ENCODE data around the gene MOB3B.

The MOB3B gene

GRCh38 chr9:27414220-27414761, 115.3 kb downstream of the MOB3B start:
- DNase-seq, result no peak

GRCh38 chr9:27413511-27414219, 115.9 kb downstream of the MOB3B start:
- DNase-seq, result no peak

- no peak for DNase-seq
These were observed 116.7 kb downstream of the MOB3B start for GRCh38 chr9:27412963-27413362.

GRCh38 chr9:27412081-27412480, 117.5 kb downstream of the MOB3B start:
- no peak for DNase-seq

- DNase-seq, result no peak
These were observed 121.1 kb downstream of the MOB3B start for GRCh38 chr9:27408482-27408881.

- no peak for DNase-seq
These were observed 121.6 kb downstream of the MOB3B start for GRCh38 chr9:27408001-27408400.

GRCh38 chr9:27407491-27407890, 122.1 kb downstream of the MOB3B start:
- DNase-seq, result no peak

GRCh38 chr9:27404661-27405060, 125.0 kb downstream of the MOB3B start:
- no peak for DNase-seq

GRCh38 chr9:27402626-27403025, 127.0 kb downstream of the MOB3B start:
- no peak for DNase-seq

GRCh38 chr9:27400334-27400880, 129.2 kb downstream of the MOB3B start:
- DNase-seq, result no peak

GRCh38 chr9:27398982-27399653, 130.5 kb downstream of the MOB3B start:
- DNase-seq, result no peak

- no peak for DNase-seq
These were observed 133.1 kb downstream of the MOB3B start for GRCh38 chr9:27396495-27396894.

GRCh38 chr9:27395484-27395921, 134.1 kb downstream of the MOB3B start:
- DNase-seq, result no peak

GRCh38 chr9:27394826-27395201, 134.8 kb downstream of the MOB3B start:
- DNase-seq, result no peak

- no peak for DNase-seq
These were observed 135.3 kb downstream of the MOB3B start for GRCh38 chr9:27394154-27394825.

GRCh38 chr9:27393054-27393846, 136.4 kb downstream of the MOB3B start:
- DNase-seq, result no peak

- DNase-seq, result no peak
These were observed 137.2 kb downstream of the MOB3B start for GRCh38 chr9:27392451-27392850.

GRCh38 chr9:27391040-27391895, 138.3 kb downstream of the MOB3B start:
- no peak for DNase-seq

- DNase-seq, result no peak
These were observed 141.5 kb downstream of the MOB3B start for GRCh38 chr9:27388150-27388549.

- DNase-seq, result no peak
These were observed 141.9 kb downstream of the MOB3B start for GRCh38 chr9:27387722-27388121.

- DNase-seq, result no peak
These were observed 143.0 kb downstream of the MOB3B start for GRCh38 chr9:27386571-27387091.
